Natural killer cell (primary cell): Measurements from ENCODE around the gene EPS8. TPM values are rescaled to one million over a fixed set of nuclear protein-coding genes. Genes with fewer than 3 reads are reported as not detected.

ENCODE experiments used
- ATAC-seq, 3 donors: fragments of 150-1000 bp in 2 of 3; fragments of 200-7000 bp in 1 of 3; cut with Tn5 transposase; 1 replicate in 1 of 3; 2 replicates in 2 of 3; pipeline ENCODE4 v1.10.0; 2021; ENCODE audit warnings: mild to moderate bottlenecking in 2 of 3, moderate library complexity in 2 of 3
- DNase-seq, 2 donors: peaks; one replicate each; pipeline versions ENCODE4 v3.0.0 to v3.0.0-alpha.2; 2013 to 2021; ENCODE audit warnings: mixed read lengths in 1 of 2
- H3K27ac ChIP-seq: one replicate; pipeline ENCODE4 v1.5.1; 2013; ENCODE audit warnings: mild to moderate bottlenecking, low read length
- H3K27me3 ChIP-seq: one replicate; pipeline ENCODE4 v1.6.1; 2013; ENCODE audit warnings: low read length; ENCODE audit not compliant: control insufficient read depth, insufficient read depth
- H3K36me3 ChIP-seq: one replicate; pipeline ENCODE4 v1.6.1; 2013; ENCODE audit warnings: low read length; ENCODE audit not compliant: control insufficient read depth, insufficient read depth
- H3K4me1 ChIP-seq: one replicate; pipeline ENCODE4 v1.6.1; 2013; ENCODE audit warnings: low read length; ENCODE audit not compliant: control insufficient read depth, insufficient read depth
- H3K4me3 ChIP-seq: one replicate; pipeline ENCODE4 v1.5.1; 2013; ENCODE audit warnings: low read length
- H3K9me3 ChIP-seq: one replicate; pipeline ENCODE4 v1.6.1; 2013; ENCODE audit warnings: low read length; ENCODE audit not compliant: control insufficient read depth, insufficient read depth
- H3K27ac Mint-ChIP-seq, 2 donors: one replicate each; pipeline ENCODE4 v1.8.0; 2022; ENCODE audit warnings: mild to moderate bottlenecking in 2 of 2, mixed read lengths in 2 of 2, moderate library complexity in 1 of 2
- H3K27me3 Mint-ChIP-seq, 2 donors: one replicate each; pipeline ENCODE4 v1.8.0; 2022; ENCODE audit warnings: low read depth in 2 of 2, mixed read lengths in 2 of 2
- H3K36me3 Mint-ChIP-seq: one replicate; pipeline ENCODE4 v1.8.0; 2022; ENCODE audit warnings: mixed read lengths
- H3K4me1 Mint-ChIP-seq, 2 donors: one replicate each; pipeline ENCODE4 v1.8.0; 2022; ENCODE audit warnings: mixed read lengths in 2 of 2
- H3K4me3 Mint-ChIP-seq: one replicate; pipeline ENCODE4 v1.8.0; 2022; ENCODE audit warnings: mild to moderate bottlenecking, moderate library complexity, mixed read lengths
- H3K9me3 Mint-ChIP-seq, 2 donors: one replicate each; pipeline ENCODE4 v1.8.0; 2022; ENCODE audit warnings: mixed read lengths in 2 of 2
- WGBS: methylation state at CpG from one replicate; pipeline ENCODE4 v1.1.7; 2013; ENCODE audit warnings: missing lambda C conversion rate; ENCODE audit not compliant: insufficient coverage; 5-methylcytosine and 5-hydroxymethylcytosine counted together
- intact Hi-C: fragments of 100-400 bp; cut with micrococcal nuclease; formaldehyde crosslinking; loops from one replicate; pipeline ENCODE4 v1.14.2; 2022
- total RNA-seq, 4 donors: library from RNA; stranded (reverse); fragments of 120-200 nt in 1 of 4; gene quantifications; one replicate each; pipeline versions ENCODE4 v1.2.3 to v1.2.4, GENCODE V29; 2013 to 2022
- TF ChIP-seq, protein P1 (sequence below): fragments of 200-600 bp; IDR thresholded peaks from one replicate; pipeline ENCODE4 v1.8.0; 2022; ENCODE audit warnings: antibody characterized with exemption

The EPS8 gene
- total RNA-seq, 3 donors from 2014 or later (not counting 1 experiment from before 2014, with no cell fraction given), result 1.5 to 2.6 (median 1.5) TPM

- WGBS, result 100% methylated on average over 1 of the region's 1 CpG
- H3K36me3 Mint-ChIP-seq, result no peaks in the 10 kb centered on the region
- Histone ChIP-seq H3K4me1 (no peaks in the 10 kb centered on the region), H3K9me3 (no peaks in the 10 kb centered on the region), H3K27ac (no peak overlapping the region), H3K4me3 (no peak overlapping the region), H3K36me3 (no peaks in the 10 kb centered on the region), H3K27me3 (no peaks in the 10 kb centered on the region)
- no peak for DNase-seq
- no peaks in the 10 kb centered on the region for H3K9me3 Mint-ChIP-seq
- intact Hi-C loops, result no loop called here
- peaks cover 0 to 5% of the 10 kb centered on the region in 2 donors for H3K4me1 Mint-ChIP-seq
- H3K27me3 Mint-ChIP-seq, result peaks cover 3 to 9% of the 10 kb centered on the region in 2 donors
- no peak for ATAC-seq
- TF ChIP-seq, protein P1, sequence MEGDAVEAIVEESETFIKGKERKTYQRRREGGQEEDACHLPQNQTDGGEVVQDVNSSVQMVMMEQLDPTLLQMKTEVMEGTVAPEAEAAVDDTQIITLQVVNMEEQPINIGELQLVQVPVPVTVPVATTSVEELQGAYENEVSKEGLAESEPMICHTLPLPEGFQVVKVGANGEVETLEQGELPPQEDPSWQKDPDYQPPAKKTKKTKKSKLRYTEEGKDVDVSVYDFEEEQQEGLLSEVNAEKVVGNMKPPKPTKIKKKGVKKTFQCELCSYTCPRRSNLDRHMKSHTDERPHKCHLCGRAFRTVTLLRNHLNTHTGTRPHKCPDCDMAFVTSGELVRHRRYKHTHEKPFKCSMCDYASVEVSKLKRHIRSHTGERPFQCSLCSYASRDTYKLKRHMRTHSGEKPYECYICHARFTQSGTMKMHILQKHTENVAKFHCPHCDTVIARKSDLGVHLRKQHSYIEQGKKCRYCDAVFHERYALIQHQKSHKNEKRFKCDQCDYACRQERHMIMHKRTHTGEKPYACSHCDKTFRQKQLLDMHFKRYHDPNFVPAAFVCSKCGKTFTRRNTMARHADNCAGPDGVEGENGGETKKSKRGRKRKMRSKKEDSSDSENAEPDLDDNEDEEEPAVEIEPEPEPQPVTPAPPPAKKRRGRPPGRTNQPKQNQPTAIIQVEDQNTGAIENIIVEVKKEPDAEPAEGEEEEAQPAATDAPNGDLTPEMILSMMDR, result no peak
- no peak overlapping the region for H3K27ac Mint-ChIP-seq
- H3K4me3 Mint-ChIP-seq, result no peak overlapping the region
These were observed 71.1 kb downstream of the EPS8 start for GRCh38 chr12:15717940-15718567.

DNA sequence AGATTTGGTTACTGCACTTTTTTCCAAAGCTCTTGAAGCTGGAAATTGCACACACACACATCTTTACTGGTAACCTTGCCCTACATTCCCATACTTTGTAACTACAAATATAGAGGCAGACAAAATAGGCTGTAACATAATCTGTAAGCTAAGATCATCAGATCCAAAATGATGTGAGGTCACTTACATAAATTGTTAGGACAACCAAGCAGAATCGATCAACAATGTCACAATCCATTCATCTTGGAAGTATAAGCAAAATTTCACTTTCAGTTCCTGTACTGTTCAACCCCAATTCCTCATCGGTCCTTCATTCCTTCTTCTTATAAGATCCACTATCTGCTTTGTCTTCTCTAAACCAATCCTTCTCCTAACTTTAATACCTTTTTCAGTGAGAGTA lies 72.6 kb downstream of the EPS8 start:
- no peak for ATAC-seq
- Mint-ChIP-seq H3K36me3 (no peaks in the 10 kb centered on the region), H3K9me3 (no peaks in the 10 kb centered on the region), H3K4me1 (peaks cover 0 to 5% of the 10 kb centered on the region in 2 donors), H3K27ac (no peak overlapping the region), H3K4me3 (no peak overlapping the region), H3K27me3 (peaks cover 3 to 9% of the 10 kb centered on the region in 2 donors)
- TF ChIP-seq, protein P1, result no peak
- no peak for DNase-seq
- Histone ChIP-seq H3K27me3 (no peaks in the 10 kb centered on the region), H3K4me3 (no peak overlapping the region), H3K4me1 (no peaks in the 10 kb centered on the region), H3K9me3 (no peaks in the 10 kb centered on the region), H3K27ac (no peak overlapping the region), H3K36me3 (no peaks in the 10 kb centered on the region)
- intact Hi-C loops, result no loop called here
- 85% methylated on average over 2 of the region's 2 CpGs for WGBS

DNA sequence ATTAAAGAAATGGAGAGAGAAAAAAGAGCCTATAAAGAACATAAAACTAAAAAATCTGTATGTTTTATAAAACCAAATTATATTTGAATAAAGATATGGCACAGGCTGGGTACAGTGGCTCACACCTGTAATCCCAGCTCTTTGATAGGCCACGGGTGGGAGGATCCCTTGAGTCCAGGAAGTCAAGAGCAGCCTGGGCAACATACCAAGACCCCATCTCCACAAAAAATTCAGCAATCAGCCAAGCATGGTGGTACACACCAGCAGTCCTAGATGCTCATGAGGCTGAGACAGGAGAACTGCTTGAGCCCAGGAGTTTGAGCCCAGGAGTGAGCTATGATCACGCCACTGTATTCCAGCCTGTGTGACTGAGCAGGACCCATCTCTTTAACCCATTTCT lies 74.9 kb downstream of the EPS8 start:
- WGBS, result 92% methylated on average over 1 of the region's 2 CpGs
- intact Hi-C loops, result no loop called here
- no peak overlapping the region for H3K27ac ChIP-seq
- ATAC-seq, result no peak
- H3K9me3 ChIP-seq, result no peaks in the 10 kb centered on the region
- TF ChIP-seq, protein P1, result no peak
- Mint-ChIP-seq H3K27ac (no peak overlapping the region), H3K4me1 (peaks cover 0 to 5% of the 10 kb centered on the region in 2 donors), H3K27me3 (peaks cover 0 to 9% of the 10 kb centered on the region in 2 donors), H3K36me3 (no peaks in the 10 kb centered on the region), H3K9me3 (no peaks in the 10 kb centered on the region), H3K4me3 (no peak overlapping the region)
- no peaks in the 10 kb centered on the region for H3K27me3 ChIP-seq
- no peaks in the 10 kb centered on the region for H3K4me1 ChIP-seq
- no peak overlapping the region for H3K4me3 ChIP-seq
- no peak for DNase-seq
- no peaks in the 10 kb centered on the region for H3K36me3 ChIP-seq
